ENCODE data around the gene PKP4. TPM values are rescaled to one million over a fixed set of nuclear protein-coding genes. Genes with fewer than 3 reads are reported as not detected.
A peak's percentile ranks its signal among the peaks of the same experiment; 100 is the strongest.

The PKP4 gene
- total and polyA plus RNA-seq, 7 donors = 14.4 to 41.3 (median 27.5) TPM

DNA sequence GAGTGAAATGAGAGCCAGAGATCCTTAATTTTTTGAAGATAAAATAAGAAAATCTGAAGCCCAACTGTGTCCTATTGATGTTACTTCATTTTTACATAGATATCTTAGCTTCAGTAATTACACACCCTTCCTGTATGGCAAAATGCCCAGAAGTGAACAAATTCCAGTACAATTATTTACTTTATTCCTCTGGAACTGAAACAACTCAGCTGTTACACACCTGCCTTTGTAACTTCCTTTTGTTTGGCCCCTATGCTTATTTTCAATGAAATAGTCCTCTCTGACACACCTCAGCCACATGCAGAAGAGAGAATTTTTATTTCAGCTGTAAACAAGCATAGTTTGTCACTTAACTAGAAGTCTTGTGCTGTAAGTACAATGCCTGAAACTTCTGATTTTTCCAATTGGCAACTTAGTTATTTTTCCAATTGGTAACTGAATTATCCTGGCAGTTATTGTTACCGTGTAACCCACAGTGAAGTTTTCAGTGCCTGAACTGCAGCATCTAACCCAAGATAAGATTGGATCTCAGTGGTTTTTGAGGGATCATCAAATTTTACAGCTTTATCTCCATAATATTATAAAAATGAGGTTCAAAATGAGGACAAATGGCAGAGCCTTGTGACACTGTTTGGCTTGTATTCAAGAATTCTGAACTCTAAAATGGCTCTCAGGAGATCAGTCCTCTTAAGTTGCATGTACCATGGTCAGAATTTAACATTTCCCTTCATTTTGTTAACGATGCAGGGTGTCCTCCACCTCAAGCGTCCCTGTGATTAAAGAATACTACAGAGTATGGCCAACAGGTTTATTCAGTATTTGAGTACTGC is 82.6 kb downstream of the PKP4 start:
- DNase-seq = no peak
- no peak overlapping the region for H3K4me3 ChIP-seq
- no peaks in the 10 kb centered on the region for H3K9me3 ChIP-seq
- 22 to 59% methylated on average over 3 of the region's 3 CpGs for WGBS, 2 donors
- peaks cover 0 to 11% (median 9%) of the 10 kb centered on the region in 4 donors for H3K4me1 ChIP-seq
- no peaks in the 10 kb centered on the region for H3K27me3 ChIP-seq
- TF ChIP-seq EP300 (IDR thresholded peaks at IDR 0.05) (no peak), POLR2A (IDR thresholded peaks at IDR 0.05) (no peak), CTCF (IDR thresholded peaks at IDR 0.05) (no peak), POLR2AphosphoS5 (IDR thresholded peaks at IDR 0.05) (peak in 1 of 4 donors; percentile 20)
- peak overlapping the region in 2 of 4 donors; percentile 30 to 52 for H3K27ac ChIP-seq
- intact Hi-C loops (cut with DNase I) = no loop called here
- no peaks in the 10 kb centered on the region for H3K36me3 ChIP-seq

GRCh38 chr2:158542577-158542976 is 85.8 kb downstream of the PKP4 start:
- intact Hi-C loops (cut with DNase I) = no loop called here
- H3K4me1 ChIP-seq = peaks cover 0 to 11% (median 9%) of the 10 kb centered on the region in 4 donors
- no peaks in the 10 kb centered on the region for H3K9me3 ChIP-seq
- no peak for TF ChIP-seq POLR2AphosphoS5 (IDR thresholded peaks at IDR 0.05)
- TF ChIP-seq CTCF (IDR thresholded peaks at IDR 0.05) = no peak
- no peak for TF ChIP-seq EP300 (IDR thresholded peaks at IDR 0.05)
- no peak for TF ChIP-seq POLR2A (IDR thresholded peaks at IDR 0.05)
- H3K27ac ChIP-seq = no peak overlapping the region
- H3K4me3 ChIP-seq = no peak overlapping the region
- 96 to 97% methylated on average over 1 of the region's 1 CpG for WGBS, 2 donors
- no peaks in the 10 kb centered on the region for H3K27me3 ChIP-seq
- no peak for DNase-seq
- H3K36me3 ChIP-seq = no peaks in the 10 kb centered on the region

DNA sequence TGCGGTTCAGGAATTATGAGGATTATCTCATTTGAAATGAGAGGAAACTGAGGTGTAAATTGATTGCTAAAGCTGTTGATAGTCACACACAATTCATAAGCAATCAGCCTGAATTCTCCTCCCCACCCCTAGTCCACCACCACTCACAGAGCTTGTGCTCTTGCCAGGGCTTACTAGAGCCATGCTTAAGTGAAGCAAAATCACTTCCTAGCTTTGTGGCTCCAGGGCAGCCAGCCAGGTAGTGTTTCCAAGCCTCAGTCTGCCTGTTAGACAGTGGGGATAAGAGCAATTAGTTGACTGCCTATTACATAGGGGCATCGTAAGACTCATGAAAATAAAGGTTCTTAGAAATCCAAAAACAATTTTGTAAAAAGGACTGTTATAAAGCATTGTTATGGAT is 87.2 kb downstream of the PKP4 start:
- DNase-seq = no peak
- no peak overlapping the region for H3K4me3 ChIP-seq
- intact Hi-C loops (cut with DNase I) = no loop called here
- H3K4me1 ChIP-seq = peaks cover 0 to 9% (median 8%) of the 10 kb centered on the region in 4 donors
- 96 to 97% methylated on average over 2 of the region's 2 CpGs for WGBS, 2 donors
- peaks cover 0 to 5% (median 0%) of the 10 kb centered on the region in 4 donors for H3K36me3 ChIP-seq
- no peak overlapping the region for H3K27ac ChIP-seq
- H3K9me3 ChIP-seq = no peaks in the 10 kb centered on the region
- TF ChIP-seq POLR2AphosphoS5 (IDR thresholded peaks at IDR 0.05) (no peak), CTCF (IDR thresholded peaks at IDR 0.05) (no peak), POLR2A (IDR thresholded peaks at IDR 0.05) (no peak)
- H3K27me3 ChIP-seq = no peaks in the 10 kb centered on the region

DNA sequence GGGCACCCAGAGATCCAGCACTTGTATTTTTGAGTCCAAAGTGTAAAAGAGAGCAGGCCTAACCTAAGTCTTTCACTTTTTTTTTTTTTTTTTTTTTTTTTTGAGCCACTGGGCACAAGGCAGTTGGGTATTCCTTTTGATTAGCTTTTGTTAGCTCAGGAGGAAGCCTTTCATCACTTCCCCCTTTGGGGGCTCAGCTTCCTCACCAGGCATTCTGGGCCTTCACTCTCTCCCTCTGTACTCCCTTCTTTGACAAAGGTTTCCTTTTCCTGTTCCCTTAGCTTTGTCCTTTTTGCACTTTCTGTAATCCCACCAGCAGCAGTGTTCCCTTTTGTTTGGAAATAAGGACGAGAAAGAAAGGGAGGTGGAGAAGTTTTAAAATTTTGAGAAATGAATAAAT is 88.2 kb downstream of the PKP4 start:
- no peak overlapping the region for H3K27ac ChIP-seq
- 90 to 93% methylated on average over 1 of the region's 1 CpG for WGBS, 2 donors
- H3K4me1 ChIP-seq = no peaks in the 10 kb centered on the region
- no peaks in the 10 kb centered on the region for H3K27me3 ChIP-seq
- intact Hi-C loops (cut with DNase I) = no loop called here
- H3K9me3 ChIP-seq = no peaks in the 10 kb centered on the region
- peaks cover 0 to 6% (median 0%) of the 10 kb centered on the region in 4 donors for H3K36me3 ChIP-seq
- TF ChIP-seq POLR2A (IDR thresholded peaks at IDR 0.05) (no peak), POLR2AphosphoS5 (IDR thresholded peaks at IDR 0.05) (no peak), EP300 (IDR thresholded peaks at IDR 0.05) (no peak), CTCF (IDR thresholded peaks at IDR 0.05) (no peak)
- H3K4me3 ChIP-seq = no peak overlapping the region
- DNase-seq = no peak
